IPS DF 19.7 (cell line): Measurements from ENCODE around the gene FAIM2.
A peak's percentile ranks its signal among the peaks of the same experiment; 100 is the strongest.

Experiments used
- DNase-seq: peaks from one replicate; pipeline ENCODE4 v3.0.0-alpha.2; 2013; ENCODE audit warnings: low read depth, low spot score

Gene FAIM2

DNA sequence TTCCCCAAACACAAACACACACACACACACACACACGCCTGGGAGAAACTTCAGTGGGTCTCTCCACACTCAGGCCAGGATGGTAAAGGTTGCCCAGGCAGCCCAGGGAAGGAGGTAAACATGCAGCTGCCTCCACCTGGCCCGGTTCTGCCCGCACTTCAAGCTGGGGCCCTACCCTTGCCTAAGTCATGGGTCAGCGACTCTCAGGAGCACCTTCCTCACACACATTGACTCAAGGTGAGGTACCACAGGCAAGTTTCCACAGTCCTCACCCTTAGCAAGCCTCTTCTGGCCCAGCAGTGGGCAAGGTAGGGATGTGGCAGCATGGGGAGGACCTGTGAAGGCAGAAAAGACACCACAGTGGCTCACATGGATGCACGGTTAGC, 14.1 kb upstream of the FAIM2 start:
- DNase-seq: no peak

DNA sequence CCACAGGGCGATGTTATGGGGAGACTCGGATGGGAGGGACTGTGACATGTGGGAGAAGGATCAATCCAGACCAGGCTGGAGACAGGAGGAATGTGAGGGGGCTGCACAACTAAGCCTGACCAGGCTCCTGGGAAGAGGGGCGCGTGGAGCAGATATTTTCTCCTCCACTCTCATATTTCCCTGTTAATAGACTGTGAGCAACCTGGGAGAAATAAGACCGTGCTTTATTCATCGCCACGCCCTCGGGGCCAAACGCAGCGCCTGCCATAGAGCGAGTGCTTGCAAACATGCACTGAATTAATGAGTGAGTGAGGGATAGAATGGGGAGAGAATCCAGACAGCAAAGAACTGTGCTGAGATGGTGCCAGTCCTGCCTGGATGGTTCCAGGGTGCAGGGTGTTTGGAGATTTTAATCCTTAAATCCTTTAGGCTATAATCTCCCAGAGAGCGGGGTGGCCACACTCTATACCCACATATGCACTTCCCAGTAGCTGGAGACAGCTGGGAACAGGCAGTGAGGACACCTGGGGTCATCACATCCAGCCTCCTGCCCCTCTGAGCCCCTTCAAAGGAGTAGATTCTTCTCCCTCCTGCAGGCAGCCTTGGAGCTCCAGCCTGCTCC, 13.6 kb upstream of the FAIM2 start:
- no peak for DNase-seq

DNA sequence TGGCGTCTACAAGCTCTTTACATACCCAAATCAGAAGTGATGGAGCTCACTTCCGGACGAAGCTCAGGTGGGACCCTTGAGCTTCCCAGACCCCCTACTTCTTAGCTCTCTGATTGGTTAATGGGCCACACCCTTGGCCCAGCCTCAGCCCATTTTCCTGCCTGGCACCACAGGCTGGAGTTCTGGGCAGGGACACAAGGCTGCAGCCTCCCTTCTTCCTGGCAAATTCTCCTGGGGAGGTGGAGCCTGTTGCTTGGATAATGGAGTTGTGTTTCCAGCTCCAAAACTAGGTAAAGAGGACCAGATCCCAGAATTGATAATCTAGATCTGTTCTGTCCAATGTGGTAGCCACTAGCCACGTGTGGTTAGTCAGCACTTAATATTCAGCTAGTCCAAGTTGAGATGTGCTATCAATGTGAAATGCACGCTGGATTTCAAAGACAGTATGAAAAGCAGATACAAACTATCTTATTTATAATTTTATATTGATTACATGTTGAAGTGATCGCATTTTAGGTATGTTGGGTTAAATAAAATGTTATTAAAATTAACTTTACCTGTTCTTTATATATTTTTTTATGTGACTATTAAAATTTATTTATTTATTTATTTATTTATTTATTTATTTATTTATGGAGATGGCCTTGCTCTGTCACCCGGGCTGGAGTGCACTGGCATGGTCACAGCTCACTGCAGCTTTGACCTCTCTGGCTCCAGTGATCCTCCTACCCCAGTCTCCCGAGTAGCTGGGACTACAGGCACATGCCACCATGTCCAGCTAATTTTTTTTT, 12.6 kb upstream of the FAIM2 start:
- DNase-seq: no peak

DNA sequence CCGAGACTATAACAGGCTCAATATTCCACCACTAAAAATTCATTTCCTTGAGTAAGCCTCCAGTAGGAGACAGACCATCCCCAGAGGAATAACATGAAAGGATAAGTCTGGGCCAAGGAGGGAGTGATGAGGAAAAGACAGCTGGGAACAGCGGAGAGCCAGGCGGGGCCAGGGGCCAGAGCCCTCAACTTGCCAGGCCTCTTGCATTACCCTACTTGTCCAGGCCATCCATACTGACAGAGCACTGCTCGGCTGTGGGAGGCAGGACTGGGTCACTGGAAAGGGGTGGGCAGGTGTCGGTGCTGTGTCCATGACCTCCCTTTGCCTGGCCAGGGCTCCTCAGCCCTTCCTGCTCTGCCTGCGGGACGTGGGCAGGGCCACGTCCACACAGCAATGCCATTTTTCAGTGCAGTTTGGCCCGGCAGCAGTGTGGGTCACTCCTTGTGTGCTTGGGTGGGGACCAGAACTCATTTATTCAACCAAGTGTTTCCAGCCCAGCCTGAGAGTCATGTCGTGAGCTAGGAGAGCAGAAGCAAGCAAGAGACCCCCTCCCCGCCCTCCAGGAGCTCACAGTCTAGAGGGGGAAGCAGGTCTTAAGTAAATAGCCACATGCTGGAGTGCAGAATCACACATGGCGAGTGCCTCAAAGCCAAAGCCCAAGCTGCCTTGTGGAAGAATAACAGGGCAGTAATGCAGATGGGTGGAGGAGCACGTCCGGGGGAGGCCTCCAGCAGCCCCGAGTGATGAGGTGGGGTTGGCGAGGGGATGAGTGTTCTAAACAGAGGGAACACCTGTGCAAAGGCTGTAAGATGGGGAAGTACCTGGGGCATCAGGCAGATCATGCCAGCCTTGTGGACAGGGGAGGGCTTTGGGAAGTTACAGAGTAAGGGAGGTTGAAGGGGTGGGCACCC, 8.9 kb upstream of the FAIM2 start:
- no peak for DNase-seq

DNA sequence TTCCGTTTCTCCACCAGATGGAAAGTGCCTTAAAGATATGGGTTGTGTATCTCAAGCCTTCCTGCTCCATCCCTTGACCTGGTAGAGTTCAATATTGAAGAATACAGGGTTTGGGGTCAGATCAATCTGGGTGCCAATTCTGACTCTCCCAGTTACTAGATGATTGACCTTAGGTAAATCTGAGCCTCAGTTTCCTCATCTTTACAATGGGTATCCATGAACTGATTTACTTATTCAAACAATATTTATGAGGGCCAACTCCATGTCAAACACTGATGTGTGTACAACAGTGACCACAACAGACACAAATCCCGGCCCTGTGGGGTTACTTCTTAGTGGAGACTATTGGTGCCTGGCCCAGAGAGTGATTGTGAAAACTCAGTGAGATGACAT, 7.5 kb upstream of the FAIM2 start:
- DNase-seq: no peak

- no peak for DNase-seq
These were observed 6.9 kb upstream of the FAIM2 start for GRCh38 chr12:49910331-49911212.

- DNase-seq: peak; percentile 42
These were observed 6.1 kb upstream of the FAIM2 start for GRCh38 chr12:49909826-49910225.

GRCh38 chr12:49909356-49909755, 5.7 kb upstream of the FAIM2 start:
- no peak for DNase-seq

- no peak for DNase-seq
These were observed 3.7 kb upstream of the FAIM2 start for GRCh38 chr12:49907352-49907751.

- DNase-seq: no peak
These were observed 2.1 kb upstream of the FAIM2 start for GRCh38 chr12:49905718-49906314.

GRCh38 chr12:49904601-49905000, 901 bp upstream of the FAIM2 start:
- DNase-seq: no peak

DNA sequence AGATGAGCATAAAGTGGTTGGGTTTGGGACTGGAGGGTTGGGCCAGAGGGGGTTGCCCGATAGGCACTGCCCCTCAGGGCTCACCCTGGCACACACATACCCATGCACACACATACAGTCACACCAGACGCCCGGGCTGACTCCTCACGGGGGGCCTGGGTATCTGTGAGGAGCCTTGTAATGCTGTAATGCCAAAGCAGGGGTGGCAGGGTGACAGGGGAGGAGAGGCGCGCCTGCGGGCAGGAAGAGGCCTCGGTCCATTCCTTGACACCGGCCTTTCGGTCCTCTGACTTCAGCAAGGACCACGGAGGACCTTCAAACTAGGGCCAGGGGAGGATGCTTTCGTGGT, 375 bp downstream of the FAIM2 start:
- no peak for DNase-seq

- DNase-seq: peak; percentile 75
These were observed 1.0 kb downstream of the FAIM2 start for GRCh38 chr12:49902399-49903350.

DNA sequence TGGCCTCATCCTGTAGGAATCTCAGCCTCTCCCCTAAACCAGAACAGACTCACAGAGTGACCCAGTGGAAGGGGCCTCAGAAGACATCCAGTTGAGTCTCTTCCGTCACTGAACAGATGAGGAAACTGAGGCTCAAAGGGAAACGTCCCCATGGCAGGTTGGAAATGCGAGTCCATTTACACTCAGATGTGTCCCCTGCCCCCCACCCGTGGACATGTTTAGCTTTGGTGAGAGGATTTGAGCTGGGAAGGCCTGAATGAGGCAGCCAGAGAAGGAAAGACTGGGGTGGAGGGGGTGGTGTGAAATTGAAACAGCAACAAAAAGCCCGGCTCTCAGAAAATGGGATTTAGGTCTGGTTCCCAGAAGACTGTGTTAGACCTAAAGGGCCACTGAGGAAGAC, 1.7 kb downstream of the FAIM2 start:
- DNase-seq: no peak

DNA sequence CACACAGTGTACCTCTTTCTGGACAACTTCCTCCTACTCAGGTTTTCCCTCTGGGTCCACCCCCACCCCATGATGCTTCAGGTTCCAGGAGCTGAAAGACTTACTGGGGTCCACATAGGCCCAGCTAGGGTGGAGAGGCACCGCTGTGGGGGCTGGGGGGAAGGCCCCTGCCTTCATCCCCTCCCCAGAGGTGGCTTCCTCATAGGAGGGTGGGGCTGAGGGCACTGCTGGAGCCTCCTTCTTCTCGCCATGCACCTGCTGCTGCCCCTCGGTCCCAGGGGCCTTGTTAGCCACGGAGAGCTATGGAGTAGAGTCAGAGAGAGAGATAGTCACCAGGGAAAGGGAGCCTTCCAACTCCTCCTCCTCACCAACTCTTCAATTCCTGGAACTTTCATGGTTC, 2.7 kb downstream of the FAIM2 start:
- DNase-seq: no peak

DNA sequence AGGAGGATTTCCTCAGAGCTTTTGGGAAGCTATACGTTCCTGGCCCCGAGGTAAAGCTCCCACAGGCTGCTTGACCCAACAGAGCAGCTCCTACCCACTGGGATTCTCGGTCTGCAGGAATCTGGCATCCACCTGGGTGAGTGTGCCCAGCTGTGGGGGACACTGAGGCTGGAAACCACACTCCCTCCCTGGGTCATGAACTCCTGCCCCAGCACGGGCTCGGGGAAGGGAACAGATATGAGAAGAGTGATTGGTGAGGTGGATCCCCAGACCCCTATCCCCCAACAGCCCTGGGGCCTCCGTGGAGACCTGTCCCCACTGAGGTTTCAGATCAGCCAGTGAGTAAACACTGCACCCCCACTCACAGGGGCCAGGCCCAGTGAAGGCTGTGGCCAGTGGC, 3.3 kb downstream of the FAIM2 start:
- no peak for DNase-seq

GRCh38 chr12:49899921-49900320, 3.8 kb downstream of the FAIM2 start:
- no peak for DNase-seq

GRCh38 chr12:49899286-49899843, 4.3 kb downstream of the FAIM2 start:
- no peak for DNase-seq

DNA sequence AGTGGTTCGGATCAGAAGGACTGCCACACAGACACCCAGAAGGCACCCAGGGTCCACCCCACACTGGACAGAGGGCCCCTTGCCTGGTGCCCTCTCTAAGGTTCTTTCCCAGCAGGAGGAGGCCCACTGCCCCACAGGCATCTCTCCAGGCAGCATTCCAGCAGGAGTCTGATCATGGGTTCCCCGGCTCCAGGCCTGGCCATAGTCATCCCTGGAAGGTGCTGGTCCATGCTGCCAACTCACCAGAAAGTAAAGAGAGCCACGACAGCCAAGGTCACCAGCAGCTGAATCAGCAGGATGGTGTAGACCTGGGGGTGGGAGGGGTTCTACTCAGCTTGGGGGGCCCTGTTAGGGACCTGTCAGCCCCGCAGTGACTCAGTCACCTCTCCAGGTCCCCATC, 6.4 kb downstream of the FAIM2 start:
- no peak for DNase-seq

GRCh38 chr12:49895773-49896172, 7.9 kb downstream of the FAIM2 start:
- DNase-seq: no peak
